Measurements from ENCODE around the gene MC3R. TPM values are rescaled to one million over a fixed set of nuclear protein-coding genes. Genes with fewer than 3 reads are reported as not detected.

The MC3R gene
- not detected in 2 replicates for total RNA-seq (2021; fragmentation: NEBNext Ultra II Directional; extraction: Animal tissue kit (Norgen Biotek cat#: 25700))
- not detected in 2 replicates for polyA plus RNA-seq (2011; rRNA removed)
- polyA plus RNA-seq (2011; cell fraction: cytosol; rRNA removed), result not detected
- not detected for polyA plus RNA-seq (2011; cell fraction: nucleus; rRNA removed)
- polyA plus RNA-seq (2012, experiment 1 of 2), result not detected in 4 replicates
- polyA plus RNA-seq (2012, experiment 2 of 2), result not detected
- not detected for polyA plus RNA-seq (2013, experiment 1 of 2)
- polyA plus RNA-seq (2013, experiment 2 of 2), result not detected
- not detected in 2 replicates for polyA minus RNA-seq (2011; rRNA and poly(A)+ RNA removed)
- polyA minus RNA-seq (2011; cell fraction: cytosol; rRNA and poly(A)+ RNA removed), result not detected
- not detected for polyA minus RNA-seq (2011; cell fraction: nucleus; rRNA and poly(A)+ RNA removed)
- long read RNA-seq, experiment 1, result 0 reads
- long read RNA-seq, experiment 2, result 0 reads

- Histone ChIP-seq H2AFZ (ENCODE audit: low read length) (no peak within 1 kb of the TSS), H2AK5ac (ENCODE audit: low read depth, low read length) (no peak within 1 kb of the TSS), H4K8ac (ENCODE audit: extremely low read depth, insufficient read depth, low read length) (no peak within 1 kb of the TSS; the same call in 1 of the 2 replicates), H2BK120ac (replicated peaks; ENCODE audit: low read depth, low read length) (no peak within 1 kb of the TSS), H3K9me3 (ENCODE audit: insufficient read depth in 2 of 2, low read depth in 1 of 2, low read length in 1 of 2) (peaks cover 26 to 41% of the 10 kb centered on the region in 2 experiments), H3K27me3 (replicated peaks in 1 of 4; ENCODE audit: control insufficient read depth in 3 of 4, extremely low read depth in 1 of 4, insufficient read depth in 3 of 4, low read length in 3 of 4) (peaks cover 0 to 16% (median 7%) of the 10 kb centered on the region in 4 experiments; a peak in 3 of 7 replicates), H2BK12ac (ENCODE audit: low read depth, low read length) (no peak within 1 kb of the TSS), H3K14ac (ENCODE audit: insufficient read length) (no peak within 1 kb of the TSS), H3K9ac (replicated peaks in 1 of 4; ENCODE audit: extremely low read depth in 1 of 4, low read depth in 3 of 4, low read length in 3 of 4) (no peak within 1 kb of the TSS), H4K91ac (replicated peaks; ENCODE audit: insufficient read length, low read length) (no peak within 1 kb of the TSS), H4K5ac (ENCODE audit: insufficient read length, low read depth, low read length) (no peak within 1 kb of the TSS), H3K36me3 (ENCODE audit: control insufficient read depth in 2 of 4, insufficient read depth in 4 of 4, low read length in 3 of 4) (no peaks in the 10 kb centered on the region), H2BK5ac (ENCODE audit: low read depth, low read length) (no peak within 1 kb of the TSS), H2BK20ac (ENCODE audit: low read length) (no peak within 1 kb of the TSS), H2BK15ac (ENCODE audit: low read length) (no peak within 1 kb of the TSS), H3K23me2 (ENCODE audit: low read depth, low read length) (no peaks in the 10 kb centered on the region), H3K4ac (replicated peaks; ENCODE audit: insufficient read length, low read depth, low read length) (no peak within 1 kb of the TSS), H3K56ac (replicated peaks; ENCODE audit: insufficient read length, low read depth, low read length) (no peak within 1 kb of the TSS), H3K79me1 (ENCODE audit: low read depth, low read length) (no peaks in the 10 kb centered on the region), H3K79me2 (ENCODE audit: control insufficient read depth in 1 of 2, insufficient read depth in 2 of 2, low read length in 2 of 2) (no peaks in the 10 kb centered on the region), H3K4me3 (ENCODE audit: extremely low read depth in 1 of 4, insufficient read depth in 2 of 4, low read depth in 3 of 4, low read length in 4 of 4) (no peak within 1 kb of the TSS), H4K20me1 (replicated peaks in 1 of 2; ENCODE audit: control insufficient read depth in 1 of 2, insufficient read depth in 2 of 2, low read length in 2 of 2) (no peaks in the 10 kb centered on the region), H3K27ac (ENCODE audit: low read depth, low read length) (no peak within 1 kb of the TSS), H3K4me2 (ENCODE audit: insufficient read depth in 1 of 2, low read depth in 2 of 2, low read length in 2 of 2) (no peak within 1 kb of the TSS), H3K4me1 (replicated peaks in 1 of 4; ENCODE audit: control insufficient read depth in 3 of 4, insufficient read depth in 4 of 4, low read length in 3 of 4) (no peaks in the 10 kb centered on the region), H3K18ac (ENCODE audit: extremely low read depth, low read length) (no peak within 1 kb of the TSS), H3K23ac (ENCODE audit: insufficient read length) (no peak within 1 kb of the TSS)
- WGBS, 2 experiments (ENCODE audit: extremely low coverage in 1 of 2, insufficient coverage in 1 of 2, insufficient read length in 1 of 2, insufficient replicate concordance in 2 of 2, low coverage in 1 of 2, low lambda C conversion rate in 2 of 2, missing lambda C conversion rate in 1 of 2), result 50% methylated on average over 9 of the region's 9 CpGs; no CpG with 5 or more reads in 1 of the 2 experiments
- CTCF ChIA-PET (ENCODE audit: partially characterized antibody), result interaction anchor here (0.7 to 2.8 kb wide), 11 partner anchors 10 to 96 kb away, joined by 3 to 15 read pairs (median 4); no protein-coding TSS in a partner anchor
- FAIRE-seq (no peak), DNase-seq (ENCODE audit: low read depth in 1 of 2, low spot score in 2 of 2) (peak; percentile 27 to 74)
- peak; percentile 68 to 89 (median 83) for TF ChIP-seq CTCF (IDR thresholded peaks at IDR 0.05; ENCODE audit: control extremely low read depth in 1 of 3, insufficient read depth in 1 of 3, low read depth in 1 of 3, low read length in 3 of 3)
- TF ChIP-seq BCL11A (IDR thresholded peaks at IDR 0.05; ENCODE audit: low read depth in 2 of 2, low read length in 2 of 2), result no peak
- no peak for TF ChIP-seq CBX5 (IDR thresholded peaks at IDR 0.05; ENCODE audit: low read depth, low read length)
- TF ChIP-seq FOSL1 (IDR thresholded peaks at IDR 0.05; ENCODE audit: insufficient read depth, low read depth, low read length), result no peak
- peak; percentile 59 to 62 for TF ChIP-seq RAD21 (IDR thresholded peaks at IDR 0.05 in 1 of 2, conservative IDR thresholded peaks at IDR 0.05 in 1 of 2; ENCODE audit: low read depth in 2 of 2, low read length in 2 of 2)
- POLR2A ChIA-PET (ENCODE audit: partially characterized antibody), result no interaction called here
Observed at GRCh38 chr20:56247954-56248782, at the start of gene MC3R. Gene MC3R (plus strand): TSS chr20:56248732. CDS start chr20:56248844, 112 bp downstream.
